Measurements from ENCODE around the gene NR2E3. TPM values are rescaled to one million over a fixed set of nuclear protein-coding genes. Genes with fewer than 3 reads are reported as not detected.

Gene NR2E3
- total and polyA plus RNA-seq, 2 donors from 2014 or later: 0.19 TPM; not detected in 1

GRCh38 chr15:71780115-71780976 is 30.0 kb upstream of the NR2E3 start:
- Histone ChIP-seq H3K9ac (ENCODE audit: low read length in 3 of 3) (no peak overlapping the region), H3K27ac (ENCODE audit: low read depth in 2 of 2, low read length in 2 of 2) (peak overlapping the region; percentile 59 to 70), H3K4me3 (ENCODE audit: low read length in 3 of 3) (peak overlapping the region in 1 of 3 donors; percentile 26), H3K36me3 (ENCODE audit: control insufficient read depth in 2 of 3, insufficient read depth in 3 of 3, low read length in 3 of 3) (no peaks in the 10 kb centered on the region), H3K9me3 (ENCODE audit: control insufficient read depth in 2 of 3, insufficient read depth in 1 of 3, low read length in 3 of 3) (no peaks in the 10 kb centered on the region), H3K4me1 (ENCODE audit: control insufficient read depth in 2 of 3, insufficient read depth in 2 of 3, low read depth in 1 of 3, low read length in 3 of 3) (peaks cover 0 to 6% (median 5%) of the 10 kb centered on the region in 3 donors), H3K27me3 (ENCODE audit: control insufficient read depth, insufficient read depth, low read length) (no peaks in the 10 kb centered on the region)
- peak; percentile 43 for TF ChIP-seq CTCF (IDR thresholded peaks at IDR 0.05; ENCODE audit: borderline replicate concordance, extremely low read depth, insufficient read depth)
- DNase-seq (peak in 3 of 5 donors; percentile 53 to 79 (median 65)), FAIRE-seq (no peak)
- intact Hi-C loops (cut with DNase I): no loop called here

GRCh38 chr15:71781179-71781964 is 29.0 kb upstream of the NR2E3 start:
- FAIRE-seq (no peak), DNase-seq (no peak)
- Histone ChIP-seq H3K4me3 (ENCODE audit: low read length in 3 of 3) (no peak overlapping the region), H3K9me3 (ENCODE audit: control insufficient read depth in 2 of 3, insufficient read depth in 1 of 3, low read length in 3 of 3) (no peaks in the 10 kb centered on the region), H3K27me3 (ENCODE audit: control insufficient read depth, insufficient read depth, low read length) (no peaks in the 10 kb centered on the region), H3K4me1 (ENCODE audit: control insufficient read depth in 2 of 3, insufficient read depth in 2 of 3, low read depth in 1 of 3, low read length in 3 of 3) (peaks cover 0 to 7% (median 6%) of the 10 kb centered on the region in 3 donors), H3K36me3 (ENCODE audit: control insufficient read depth in 2 of 3, insufficient read depth in 3 of 3, low read length in 3 of 3) (no peaks in the 10 kb centered on the region), H3K27ac (ENCODE audit: low read depth in 2 of 2, low read length in 2 of 2) (no peak overlapping the region), H3K9ac (ENCODE audit: low read length in 3 of 3) (no peak overlapping the region)
- intact Hi-C loops (cut with DNase I): no loop called here
- no peak for TF ChIP-seq CTCF (IDR thresholded peaks at IDR 0.05; ENCODE audit: borderline replicate concordance, extremely low read depth, insufficient read depth)

- Histone ChIP-seq H3K27ac (ENCODE audit: low read depth in 2 of 2, low read length in 2 of 2) (no peak overlapping the region), H3K27me3 (ENCODE audit: control insufficient read depth, insufficient read depth, low read length) (no peaks in the 10 kb centered on the region), H3K4me1 (ENCODE audit: control insufficient read depth in 2 of 3, insufficient read depth in 2 of 3, low read depth in 1 of 3, low read length in 3 of 3) (peaks cover 0 to 7% (median 6%) of the 10 kb centered on the region in 3 donors), H3K4me3 (ENCODE audit: low read length in 3 of 3) (no peak overlapping the region), H3K9me3 (ENCODE audit: control insufficient read depth in 2 of 3, insufficient read depth in 1 of 3, low read length in 3 of 3) (no peaks in the 10 kb centered on the region), H3K9ac (ENCODE audit: low read length in 3 of 3) (no peak overlapping the region), H3K36me3 (ENCODE audit: control insufficient read depth in 2 of 3, insufficient read depth in 3 of 3, low read length in 3 of 3) (no peaks in the 10 kb centered on the region)
- intact Hi-C loops (cut with DNase I): no loop called here
- FAIRE-seq (no peak), DNase-seq (no peak)
- TF ChIP-seq CTCF (IDR thresholded peaks at IDR 0.05; ENCODE audit: borderline replicate concordance, extremely low read depth, insufficient read depth): no peak
Measured at GRCh38 chr15:71781965-71782265, 28.4 kb upstream of the NR2E3 start.

Measured in kidney (tissue), 14 donors.